Renal cortical epithelial cell (primary cell): Measurements from ENCODE around the gene AFF4. TPM values are rescaled to one million over a fixed set of nuclear protein-coding genes. Genes with fewer than 3 reads are reported as not detected.

Experiments
- DNase-seq: peaks from one replicate; pipeline ENCODE4 v3.0.0-alpha.2; 2011; ENCODE audit warnings: low read depth
- total RNA-seq: library from RNA; depleted of rRNA; stranded (reverse); fragments of >200 nt; gene quantifications from 2 replicates; pipeline ENCODE4 v1.2.3, GENCODE V29; 2014

Gene AFF4
- total RNA-seq, 1 donor from 2014 or later: 95.0 TPM

DNA sequence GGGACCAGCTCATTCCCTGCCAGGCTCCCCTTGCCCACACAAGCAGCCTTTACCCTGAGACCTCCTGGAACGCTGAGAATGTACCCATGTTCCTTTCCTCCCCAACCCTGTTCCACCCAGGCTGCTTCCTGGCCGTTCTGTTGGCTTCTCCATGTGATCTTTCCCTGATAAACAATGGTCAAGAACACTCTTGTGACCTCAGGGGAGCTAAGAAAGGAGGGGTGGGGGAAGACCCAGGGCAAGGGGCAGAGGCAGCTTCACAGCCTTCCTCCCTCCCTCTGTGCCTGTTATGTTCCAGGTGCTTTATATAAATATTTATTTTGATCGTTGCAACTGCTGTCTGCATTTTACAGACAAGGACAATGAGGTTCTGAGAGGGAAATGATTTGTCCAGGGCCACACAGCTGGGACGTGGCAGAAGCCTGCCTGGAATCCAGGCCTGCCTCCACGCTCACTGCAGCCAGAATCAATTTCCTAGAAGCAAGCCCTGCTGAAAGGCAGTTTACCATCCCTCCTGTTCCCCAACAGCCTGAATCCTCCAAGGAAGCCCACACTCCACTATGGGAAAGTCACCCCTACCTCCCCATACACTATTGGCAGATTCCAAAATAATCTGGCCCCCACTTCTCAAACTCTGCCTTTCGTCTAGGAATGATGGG lies 136.9 kb downstream of the AFF4 start:
- DNase-seq: no peak

DNA sequence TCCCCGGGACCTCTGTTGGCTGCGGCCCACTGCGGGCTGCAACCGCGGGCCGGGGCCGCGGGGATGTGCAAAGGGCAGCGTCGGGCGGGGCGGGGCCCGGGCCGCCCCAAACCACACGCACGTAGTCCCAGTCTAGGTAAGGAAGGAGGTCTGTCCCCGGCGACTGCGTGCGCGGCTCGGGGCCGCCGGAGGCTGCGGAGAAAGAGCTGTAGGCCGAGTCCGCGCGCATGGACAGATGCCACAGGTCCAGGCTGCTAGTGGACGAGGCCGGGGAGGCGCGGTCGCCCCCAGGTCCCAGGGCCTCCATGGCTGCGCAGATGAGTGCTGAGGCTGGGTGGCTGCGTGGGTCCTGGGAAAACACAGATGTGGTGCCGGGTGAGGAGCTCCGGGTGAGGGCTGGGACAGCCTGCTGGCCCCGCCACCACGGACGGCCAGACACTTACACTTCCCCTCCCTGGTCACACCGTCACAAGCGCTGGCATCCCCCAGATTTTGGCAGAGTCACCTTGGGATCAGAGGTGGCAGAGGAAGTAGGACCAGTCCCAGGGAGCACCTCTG lies 137.5 kb downstream of the AFF4 start:
- DNase-seq: no peak

Other genes with a start within 250 kb of the AFF4 start
- gene KIF3A, start 226.1 kb downstream of the AFF4 start, total RNA-seq: 7.6 and 21.5 TPM in 2 replicates
- 1.1 and 2.3 TPM in 2 replicates for gene CCNI2, start 216.2 kb downstream of the AFF4 start, total RNA-seq
- gene SEPTIN8, start 186.4 kb downstream of the AFF4 start, total RNA-seq: 76.9 and 116 TPM in 2 replicates
- gene SOWAHA, start 150.3 kb downstream of the AFF4 start, total RNA-seq: 0.45 TPM in 1 of 2 replicates, not detected in the other
- gene SHROOM1, start 133.0 kb downstream of the AFF4 start, total RNA-seq: 3.3 and 4.5 TPM in 2 replicates
- gene GDF9, start 97.2 kb downstream of the AFF4 start, total RNA-seq: 0.15 and 0.17 TPM in 2 replicates
- gene UQCRQ, start 97.0 kb downstream of the AFF4 start, total RNA-seq: 60.6 and 117 TPM in 2 replicates
- gene LEAP2, start 90.0 kb downstream of the AFF4 start, total RNA-seq: 0.15 TPM in 1 of 2 replicates, not detected in the other
- 13.3 and 19.8 TPM in 2 replicates for gene ZCCHC10, start 62.9 kb upstream of the AFF4 start, total RNA-seq
- 213 and 240 TPM in 2 replicates for gene HSPA4, start 88.4 kb upstream of the AFF4 start, total RNA-seq